K562 (cell line): ENCODE results near the gene GLRX3. TPM values are rescaled to one million over a fixed set of nuclear protein-coding genes. Genes with fewer than 3 reads are reported as not detected.

Experiments
- ARID1B ChIP-seq: fragments of 450-650 bp; IDR thresholded peaks from 2 replicates; pipeline ENCODE4 v1.6.1; 2016; ENCODE audit warnings: antibody characterized with exemption, mild to moderate bottlenecking, inconsistent platforms
- ATF7 ChIP-seq: fragments of 450-650 bp; IDR thresholded peaks from 2 replicates; pipeline ENCODE4 v1.7.1; 2014; ENCODE audit warnings: mild to moderate bottlenecking, moderate library complexity
- ELF1 ChIP-seq: fragments of 200-800 bp; sonication (Bioruptor generic); IDR thresholded peaks from 2 replicates; pipeline ENCODE4 v1.6.1; 2016; ENCODE audit warnings: missing genetic modification characterization, missing compliant biosample characterization
- ETV1 ChIP-seq: fragments of 450-650 bp; conservative IDR thresholded peaks from 2 replicates; pipeline ENCODE4 v1.6.1; 2016; ENCODE audit warnings: missing genetic modification characterization, control low read depth, low read depth, missing compliant biosample characterization
- MYC ChIP-seq, 2 experiments: fragments of 250-450 bp in 1 of 2; sonication (Bioruptor Pico) in 1 of 2; IDR thresholded peaks; 2 replicates each; pipeline versions ENCODE4 v1.5.1 to v1.6.1; 2012 to 2021; ENCODE audit warnings: low read depth in 2 of 2, borderline replicate concordance in 1 of 2, improper control_type of control experiment in 1 of 2, low read length in 1 of 2, mild to moderate bottlenecking in 1 of 2, moderate library complexity in 1 of 2
- SAFB ChIP-seq: fragments of 200-400 bp; formaldehyde crosslinking; IDR thresholded peaks from 2 replicates; pipeline ENCODE4 v1.6.1; 2017; ENCODE audit warnings: low read depth, low read length, borderline replicate concordance
- SMARCC2 ChIP-seq: fragments of 450-650 bp; IDR thresholded peaks from 2 replicates; pipeline ENCODE4 v1.6.1; 2017; ENCODE audit warnings: antibody characterized with exemption, moderate library complexity, mild to moderate bottlenecking, low read depth
- ZNF79 ChIP-seq: fragments of 250-450 bp; sonication (Bioruptor Pico); IDR thresholded peaks from 2 replicates; pipeline ENCODE4 v1.4.0; 2020; ENCODE audit warnings: low read depth, mild to moderate bottlenecking, moderate library complexity
- polyA plus RNA-seq, 8 experiments: library from polyadenylated mRNA; depleted of rRNA in 4 of 8; stranded (reverse) in 5 of 8; unstranded in 3 of 8; fragments of >200 nt; fragmentation: Nextera tagmentation in 2 of 8; fragmentation: Illumina TruSeq in 1 of 8; extraction: Ambion mirVana in 2 of 8; extraction: Trizol in 1 of 8; gene quantifications; 2 replicates each; pipeline versions ENCODE4 v1.2.1 to v1.2.3, GENCODE V29; 2011 to 2014; ENCODE audit warnings: inconsistent platforms in 1 of 8, missing spikeins in 1 of 8
- total RNA-seq, 7 experiments: library from RNA; depleted of rRNA in 6 of 7; stranded (reverse); fragments of >200 nt in 6 of 7; fragmentation: Illumina TruSeq in 2 of 7; extraction: Trizol in 2 of 7; gene quantifications; 2 replicates each; pipeline versions ENCODE4 v1.2.1 to v1.2.3, GENCODE V29; 2011 to 2021; ENCODE audit warnings: low replicate concordance in 1 of 7
- TF ChIP-seq, protein P1 (sequence below): sonication (generic); formaldehyde crosslinking; IDR thresholded peaks from 2 replicates; pipeline ENCODE4 v1.8.1; 2023; ENCODE audit warnings: mild to moderate bottlenecking, missing genetic modification reagents
- TF ChIP-seq, protein P2 (sequence below): fragments of 200-600 bp; sonication (generic); IDR thresholded peaks from one replicate; pipeline ENCODE4 v1.6.1; 2012; ENCODE audit warnings: mild to moderate bottlenecking, low read depth, low read length, inconsistent platforms

Gene GLRX3
- total and polyA plus RNA-seq, 9 of the 15 experiments (the other 6 are each of a cell fraction or from before 2014, with no cell fraction given) = 115 to 190 (median 169) TPM

DNA sequence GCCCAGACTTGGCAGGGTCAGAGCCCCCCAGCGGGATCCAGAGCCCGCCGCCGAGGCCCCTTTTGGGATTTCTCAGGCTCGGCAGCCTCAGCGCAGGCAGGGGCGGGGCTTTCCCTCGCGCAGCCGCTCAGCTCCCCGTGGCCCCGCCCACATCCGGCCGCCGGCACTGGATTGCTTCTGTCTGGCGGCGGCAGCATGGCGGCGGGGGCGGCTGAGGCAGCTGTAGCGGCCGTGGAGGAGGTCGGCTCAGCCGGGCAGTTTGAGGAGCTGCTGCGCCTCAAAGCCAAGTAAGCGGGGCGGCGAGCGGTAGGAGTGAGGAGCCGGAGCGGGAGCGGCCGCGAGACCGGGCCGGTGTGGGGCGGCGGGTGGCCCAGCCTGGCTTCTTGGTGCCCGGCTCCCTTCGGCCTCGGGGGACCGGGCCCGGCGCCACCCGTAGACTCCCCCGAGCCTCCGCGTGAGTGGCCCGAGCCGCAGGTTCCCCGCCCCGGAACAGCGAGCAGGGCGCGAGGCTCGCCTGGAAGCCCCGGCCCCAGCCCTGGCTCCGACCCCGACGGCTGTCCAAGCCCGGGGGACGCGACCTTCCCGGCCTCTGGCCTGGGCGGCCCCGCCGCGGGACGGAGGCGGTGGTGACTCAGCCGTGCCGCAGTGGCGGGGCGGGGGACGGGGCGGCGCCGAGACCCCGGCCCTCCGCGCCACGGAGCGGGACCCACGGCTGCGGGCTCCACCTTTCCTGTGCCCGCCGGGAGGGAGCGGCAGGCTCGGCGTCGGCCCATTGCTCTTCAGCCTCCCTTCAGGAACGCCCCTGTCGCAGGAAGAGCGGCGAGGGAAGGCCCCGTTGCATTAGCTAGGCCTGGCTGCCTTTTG, at the start of gene GLRX3 (continued):
- TF ChIP-seq ATF7 = peak; percentile 44; the same call in 1 of the 2 replicates
- TF ChIP-seq ZNF79 (CRISPR knock-in tag) = no peak
- no peak for TF ChIP-seq ARID1B
- no peak for TF ChIP-seq SAFB
- TF ChIP-seq, protein P1, sequence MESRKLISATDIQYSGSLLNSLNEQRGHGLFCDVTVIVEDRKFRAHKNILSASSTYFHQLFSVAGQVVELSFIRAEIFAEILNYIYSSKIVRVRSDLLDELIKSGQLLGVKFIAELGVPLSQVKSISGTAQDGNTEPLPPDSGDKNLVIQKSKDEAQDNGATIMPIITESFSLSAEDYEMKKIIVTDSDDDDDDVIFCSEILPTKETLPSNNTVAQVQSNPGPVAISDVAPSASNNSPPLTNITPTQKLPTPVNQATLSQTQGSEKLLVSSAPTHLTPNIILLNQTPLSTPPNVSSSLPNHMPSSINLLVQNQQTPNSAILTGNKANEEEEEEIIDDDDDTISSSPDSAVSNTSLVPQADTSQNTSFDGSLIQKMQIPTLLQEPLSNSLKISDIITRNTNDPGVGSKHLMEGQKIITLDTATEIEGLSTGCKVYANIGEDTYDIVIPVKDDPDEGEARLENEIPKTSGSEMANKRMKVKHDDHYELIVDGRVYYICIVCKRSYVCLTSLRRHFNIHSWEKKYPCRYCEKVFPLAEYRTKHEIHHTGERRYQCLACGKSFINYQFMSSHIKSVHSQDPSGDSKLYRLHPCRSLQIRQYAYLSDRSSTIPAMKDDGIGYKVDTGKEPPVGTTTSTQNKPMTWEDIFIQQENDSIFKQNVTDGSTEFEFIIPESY = no peak
- TF ChIP-seq MYC (IDR thresholded peaks at IDR 0.05; ENCODE audit: low read depth, low read length) = peak; percentile 56; the same call in 1 of the 2 replicates
- TF ChIP-seq MYC (CRISPR knock-in tag; IDR thresholded peaks at IDR 0.05; ENCODE audit: borderline replicate concordance, low read depth) = no peak
- no peak for TF ChIP-seq SMARCC2
- TF ChIP-seq ETV1 (tag) = peak; percentile 45; the same call in 1 of the 2 replicates
- no peak for TF ChIP-seq ELF1 (tag)
- TF ChIP-seq, protein P2, sequence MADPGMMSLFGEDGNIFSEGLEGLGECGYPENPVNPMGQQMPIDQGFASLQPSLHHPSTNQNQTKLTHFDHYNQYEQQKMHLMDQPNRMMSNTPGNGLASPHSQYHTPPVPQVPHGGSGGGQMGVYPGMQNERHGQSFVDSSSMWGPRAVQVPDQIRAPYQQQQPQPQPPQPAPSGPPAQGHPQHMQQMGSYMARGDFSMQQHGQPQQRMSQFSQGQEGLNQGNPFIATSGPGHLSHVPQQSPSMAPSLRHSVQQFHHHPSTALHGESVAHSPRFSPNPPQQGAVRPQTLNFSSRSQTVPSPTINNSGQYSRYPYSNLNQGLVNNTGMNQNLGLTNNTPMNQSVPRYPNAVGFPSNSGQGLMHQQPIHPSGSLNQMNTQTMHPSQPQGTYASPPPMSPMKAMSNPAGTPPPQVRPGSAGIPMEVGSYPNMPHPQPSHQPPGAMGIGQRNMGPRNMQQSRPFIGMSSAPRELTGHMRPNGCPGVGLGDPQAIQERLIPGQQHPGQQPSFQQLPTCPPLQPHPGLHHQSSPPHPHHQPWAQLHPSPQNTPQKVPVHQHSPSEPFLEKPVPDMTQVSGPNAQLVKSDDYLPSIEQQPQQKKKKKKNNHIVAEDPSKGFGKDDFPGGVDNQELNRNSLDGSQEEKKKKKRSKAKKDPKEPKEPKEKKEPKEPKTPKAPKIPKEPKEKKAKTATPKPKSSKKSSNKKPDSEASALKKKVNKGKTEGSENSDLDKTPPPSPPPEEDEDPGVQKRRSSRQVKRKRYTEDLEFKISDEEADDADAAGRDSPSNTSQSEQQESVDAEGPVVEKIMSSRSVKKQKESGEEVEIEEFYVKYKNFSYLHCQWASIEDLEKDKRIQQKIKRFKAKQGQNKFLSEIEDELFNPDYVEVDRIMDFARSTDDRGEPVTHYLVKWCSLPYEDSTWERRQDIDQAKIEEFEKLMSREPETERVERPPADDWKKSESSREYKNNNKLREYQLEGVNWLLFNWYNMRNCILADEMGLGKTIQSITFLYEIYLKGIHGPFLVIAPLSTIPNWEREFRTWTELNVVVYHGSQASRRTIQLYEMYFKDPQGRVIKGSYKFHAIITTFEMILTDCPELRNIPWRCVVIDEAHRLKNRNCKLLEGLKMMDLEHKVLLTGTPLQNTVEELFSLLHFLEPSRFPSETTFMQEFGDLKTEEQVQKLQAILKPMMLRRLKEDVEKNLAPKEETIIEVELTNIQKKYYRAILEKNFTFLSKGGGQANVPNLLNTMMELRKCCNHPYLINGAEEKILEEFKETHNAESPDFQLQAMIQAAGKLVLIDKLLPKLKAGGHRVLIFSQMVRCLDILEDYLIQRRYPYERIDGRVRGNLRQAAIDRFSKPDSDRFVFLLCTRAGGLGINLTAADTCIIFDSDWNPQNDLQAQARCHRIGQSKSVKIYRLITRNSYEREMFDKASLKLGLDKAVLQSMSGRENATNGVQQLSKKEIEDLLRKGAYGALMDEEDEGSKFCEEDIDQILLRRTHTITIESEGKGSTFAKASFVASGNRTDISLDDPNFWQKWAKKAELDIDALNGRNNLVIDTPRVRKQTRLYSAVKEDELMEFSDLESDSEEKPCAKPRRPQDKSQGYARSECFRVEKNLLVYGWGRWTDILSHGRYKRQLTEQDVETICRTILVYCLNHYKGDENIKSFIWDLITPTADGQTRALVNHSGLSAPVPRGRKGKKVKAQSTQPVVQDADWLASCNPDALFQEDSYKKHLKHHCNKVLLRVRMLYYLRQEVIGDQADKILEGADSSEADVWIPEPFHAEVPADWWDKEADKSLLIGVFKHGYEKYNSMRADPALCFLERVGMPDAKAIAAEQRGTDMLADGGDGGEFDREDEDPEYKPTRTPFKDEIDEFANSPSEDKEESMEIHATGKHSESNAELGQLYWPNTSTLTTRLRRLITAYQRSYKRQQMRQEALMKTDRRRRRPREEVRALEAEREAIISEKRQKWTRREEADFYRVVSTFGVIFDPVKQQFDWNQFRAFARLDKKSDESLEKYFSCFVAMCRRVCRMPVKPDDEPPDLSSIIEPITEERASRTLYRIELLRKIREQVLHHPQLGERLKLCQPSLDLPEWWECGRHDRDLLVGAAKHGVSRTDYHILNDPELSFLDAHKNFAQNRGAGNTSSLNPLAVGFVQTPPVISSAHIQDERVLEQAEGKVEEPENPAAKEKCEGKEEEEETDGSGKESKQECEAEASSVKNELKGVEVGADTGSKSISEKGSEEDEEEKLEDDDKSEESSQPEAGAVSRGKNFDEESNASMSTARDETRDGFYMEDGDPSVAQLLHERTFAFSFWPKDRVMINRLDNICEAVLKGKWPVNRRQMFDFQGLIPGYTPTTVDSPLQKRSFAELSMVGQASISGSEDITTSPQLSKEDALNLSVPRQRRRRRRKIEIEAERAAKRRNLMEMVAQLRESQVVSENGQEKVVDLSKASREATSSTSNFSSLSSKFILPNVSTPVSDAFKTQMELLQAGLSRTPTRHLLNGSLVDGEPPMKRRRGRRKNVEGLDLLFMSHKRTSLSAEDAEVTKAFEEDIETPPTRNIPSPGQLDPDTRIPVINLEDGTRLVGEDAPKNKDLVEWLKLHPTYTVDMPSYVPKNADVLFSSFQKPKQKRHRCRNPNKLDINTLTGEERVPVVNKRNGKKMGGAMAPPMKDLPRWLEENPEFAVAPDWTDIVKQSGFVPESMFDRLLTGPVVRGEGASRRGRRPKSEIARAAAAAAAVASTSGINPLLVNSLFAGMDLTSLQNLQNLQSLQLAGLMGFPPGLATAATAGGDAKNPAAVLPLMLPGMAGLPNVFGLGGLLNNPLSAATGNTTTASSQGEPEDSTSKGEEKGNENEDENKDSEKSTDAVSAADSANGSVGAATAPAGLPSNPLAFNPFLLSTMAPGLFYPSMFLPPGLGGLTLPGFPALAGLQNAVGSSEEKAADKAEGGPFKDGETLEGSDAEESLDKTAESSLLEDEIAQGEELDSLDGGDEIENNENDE = no peak
